Stimulated activated CD4-positive, alpha-beta T cell treated with anti-CD3 and anti-CD28 coated beads, Interleukin-4, amount 100 ng/mL, for 1 hour (primary cell): ENCODE data around the gene APBA1.

Experiments
- DNase-seq: peaks from one replicate; pipeline ENCODE4 v3.0.0-alpha.2; 2020

Gene APBA1

DNA sequence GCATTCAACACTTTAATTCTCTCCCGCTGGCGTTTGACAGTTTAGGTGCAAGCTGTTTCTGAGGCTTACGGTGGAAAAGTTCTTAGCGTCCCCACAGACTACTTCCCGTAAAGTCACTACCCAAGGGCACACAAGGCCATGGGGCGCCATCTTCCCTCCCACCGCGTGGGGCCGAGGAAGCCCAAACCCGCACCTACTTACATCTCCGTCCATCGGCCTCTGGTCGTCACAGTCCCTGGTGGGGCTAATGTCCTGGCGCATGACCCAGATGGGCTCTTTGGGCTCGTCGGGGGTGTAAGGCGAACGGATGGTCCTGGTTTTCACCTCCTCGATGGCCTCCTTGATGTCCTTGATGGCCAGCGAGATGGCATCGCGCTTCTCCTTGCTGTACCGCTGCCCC lies 156.4 kb downstream of the APBA1 start:
- DNase-seq = no peak

DNA sequence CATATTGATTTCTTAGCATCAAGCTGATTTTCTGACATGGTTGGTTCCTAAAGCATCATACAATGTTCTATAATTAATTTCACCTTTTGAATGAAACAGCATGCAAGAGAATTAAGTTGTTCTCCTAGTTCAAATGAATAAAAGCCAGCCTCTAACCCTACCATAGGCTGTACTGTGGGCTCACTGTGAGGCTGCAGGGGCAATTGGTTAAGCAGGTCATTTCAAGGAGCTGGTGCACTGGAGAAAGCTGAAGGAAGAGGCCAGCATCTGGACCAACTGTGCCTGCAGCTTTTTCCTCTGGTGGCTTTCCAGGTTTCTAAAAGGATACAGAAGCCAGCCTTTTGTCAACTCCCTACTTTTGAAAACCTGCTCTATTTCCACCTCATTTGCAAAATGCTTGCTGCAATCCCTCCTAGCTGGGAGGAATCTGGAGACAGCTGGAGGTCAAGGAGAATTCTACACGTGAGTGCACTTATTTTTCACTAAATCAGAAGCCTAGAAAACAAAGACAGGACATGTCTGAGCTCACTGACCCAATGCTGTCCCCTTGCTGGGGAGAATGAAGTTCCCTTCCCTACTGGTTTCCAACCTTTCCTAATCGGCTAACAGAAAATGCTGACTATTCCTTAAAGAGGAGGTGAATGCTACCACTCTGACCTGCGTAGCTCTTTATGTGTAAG lies 158.9 kb downstream of the APBA1 start:
- DNase-seq = no peak

DNA sequence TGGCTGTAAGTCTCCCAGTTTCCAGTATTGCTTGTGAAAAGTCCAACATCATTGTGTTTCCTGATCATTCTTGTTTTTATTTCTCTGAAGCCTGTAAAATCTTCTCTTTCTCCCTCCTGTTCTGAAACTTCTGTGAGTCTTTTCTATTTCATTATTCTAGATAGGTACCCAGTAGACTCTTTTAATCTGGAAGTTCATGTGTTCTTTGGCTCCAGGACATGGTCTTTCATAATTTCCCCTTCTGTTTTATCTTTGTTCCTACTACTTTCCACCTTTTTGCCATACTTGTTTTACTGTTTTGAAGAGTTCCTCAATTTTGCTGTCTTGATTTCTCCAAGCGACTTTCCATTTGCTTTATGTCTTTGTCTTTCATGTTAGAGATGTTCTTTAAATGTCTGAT lies 168.1 kb downstream of the APBA1 start:
- DNase-seq = no peak

DNA sequence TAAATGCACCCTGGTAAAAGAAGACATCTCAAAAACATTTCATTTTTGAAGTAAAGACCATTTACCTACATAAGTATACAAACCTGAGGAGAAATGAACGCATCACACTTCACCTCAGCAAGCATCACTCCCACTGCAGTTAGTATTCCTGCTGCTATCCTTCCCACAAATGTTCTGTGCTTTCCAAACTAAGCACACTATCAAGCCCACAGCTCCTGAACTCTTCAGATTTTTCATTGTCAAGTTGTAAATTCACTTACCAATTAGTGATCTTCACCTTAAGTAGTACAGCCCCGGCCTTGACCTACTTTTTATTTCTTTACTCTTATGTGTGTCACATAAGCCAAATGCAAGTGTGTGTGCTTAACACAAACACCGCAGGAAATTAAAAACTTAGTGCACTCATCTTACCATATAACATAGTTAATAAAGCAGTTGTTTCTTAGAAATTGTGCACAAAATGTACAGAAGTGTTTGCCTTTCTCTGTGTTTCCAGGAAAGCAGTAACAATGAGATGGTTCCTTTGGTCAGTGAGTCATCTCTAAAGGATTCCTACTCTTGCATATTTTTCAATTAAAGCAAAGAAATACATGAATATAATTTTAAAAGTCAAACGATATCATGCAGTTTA lies 169.4 kb downstream of the APBA1 start:
- DNase-seq = no peak

DNA sequence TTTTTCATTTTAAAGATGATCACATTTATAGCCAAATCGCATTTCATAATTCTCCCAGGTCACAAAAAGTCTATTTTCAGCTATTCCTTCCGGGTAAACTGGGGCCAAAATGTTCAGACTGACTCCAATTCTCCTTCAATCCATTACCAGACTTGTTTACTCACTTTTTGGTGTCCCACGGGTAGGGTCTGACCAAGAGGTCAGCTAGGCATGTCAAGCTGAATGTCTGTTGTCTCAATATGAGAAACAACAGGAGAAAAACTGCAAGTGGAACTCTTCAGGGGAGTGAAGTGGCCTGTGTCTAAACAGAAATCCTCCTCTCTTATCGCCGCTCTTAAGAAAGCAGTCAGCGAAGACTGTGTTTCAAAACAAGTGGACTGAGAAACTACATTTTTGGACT lies 171.3 kb downstream of the APBA1 start:
- no peak for DNase-seq

DNA sequence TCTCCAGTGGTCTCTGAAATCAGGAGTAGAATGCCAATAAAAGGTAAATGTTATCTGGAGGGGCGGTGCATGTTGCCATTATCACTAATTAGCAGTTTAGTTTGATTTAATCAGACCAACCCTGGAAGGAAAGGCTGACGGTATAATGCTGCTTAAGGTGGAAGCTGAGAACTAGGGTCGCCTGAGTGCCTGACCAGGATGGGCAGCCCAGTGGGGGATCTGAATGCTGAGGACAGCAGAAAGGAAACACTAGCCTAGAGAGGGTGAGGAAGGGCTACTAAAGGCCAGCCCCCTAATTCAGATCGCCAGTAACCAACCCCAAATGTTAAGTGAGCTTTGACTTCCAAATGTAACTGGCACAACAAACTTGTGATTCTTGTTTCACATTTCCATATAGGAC lies 172.2 kb downstream of the APBA1 start:
- DNase-seq = no peak

DNA sequence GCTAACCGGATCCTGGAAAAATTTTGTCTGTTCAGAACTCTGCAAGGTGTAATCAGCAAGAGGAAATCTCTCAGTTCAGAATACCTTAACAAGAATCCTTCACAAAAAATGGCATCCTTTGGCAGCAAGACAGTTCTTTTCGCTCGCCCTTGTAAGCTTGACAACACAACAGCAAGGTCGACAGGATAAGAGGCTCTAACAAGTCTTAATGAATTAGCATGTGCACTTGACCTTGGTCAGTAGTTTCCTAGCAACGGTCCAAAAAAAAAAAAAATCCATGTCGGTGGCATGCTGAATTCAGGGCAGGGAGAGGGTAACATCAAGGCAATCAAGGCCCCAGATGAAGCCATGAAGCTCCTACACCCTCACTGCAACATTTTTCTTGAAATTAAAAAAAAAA lies 172.8 kb downstream of the APBA1 start:
- no peak for DNase-seq

DNA sequence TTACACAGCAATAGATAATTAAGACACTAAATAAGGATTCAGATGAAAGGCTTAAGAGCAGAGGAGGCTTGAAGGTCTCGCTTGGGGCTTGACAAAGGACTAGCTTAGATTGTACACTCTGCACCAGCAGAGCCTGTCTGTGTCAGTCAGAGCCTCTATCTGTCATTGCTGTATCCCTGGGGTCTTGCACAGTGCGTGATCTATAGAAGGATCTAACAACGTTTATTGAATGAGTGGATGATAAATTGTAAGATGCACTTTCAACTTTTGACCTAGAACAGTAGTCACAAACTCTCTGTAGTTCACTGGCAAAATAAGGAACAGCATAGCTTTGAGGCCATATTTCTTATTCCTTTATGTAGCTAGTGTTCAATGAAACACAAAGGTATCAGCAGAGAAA lies 173.7 kb downstream of the APBA1 start:
- no peak for DNase-seq

DNA sequence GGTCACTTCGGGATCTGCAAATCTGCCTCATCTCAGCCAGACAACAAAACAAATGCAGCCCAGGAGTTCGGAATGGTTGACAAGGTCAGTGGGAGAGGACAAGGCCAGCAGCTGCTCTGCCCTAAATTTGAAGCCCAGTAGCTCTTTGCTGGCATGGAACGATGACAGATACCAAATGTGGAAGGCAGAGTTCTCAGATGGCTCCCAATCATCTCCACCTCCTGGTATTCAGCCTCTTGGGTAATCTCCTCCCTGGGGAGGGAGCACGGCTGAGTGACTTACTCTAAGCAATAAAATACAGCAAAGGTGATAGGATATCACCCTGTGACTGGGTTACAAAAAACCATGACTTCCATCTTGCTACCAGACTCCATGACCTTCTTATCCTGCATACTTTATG lies 174.4 kb downstream of the APBA1 start:
- DNase-seq = no peak

DNA sequence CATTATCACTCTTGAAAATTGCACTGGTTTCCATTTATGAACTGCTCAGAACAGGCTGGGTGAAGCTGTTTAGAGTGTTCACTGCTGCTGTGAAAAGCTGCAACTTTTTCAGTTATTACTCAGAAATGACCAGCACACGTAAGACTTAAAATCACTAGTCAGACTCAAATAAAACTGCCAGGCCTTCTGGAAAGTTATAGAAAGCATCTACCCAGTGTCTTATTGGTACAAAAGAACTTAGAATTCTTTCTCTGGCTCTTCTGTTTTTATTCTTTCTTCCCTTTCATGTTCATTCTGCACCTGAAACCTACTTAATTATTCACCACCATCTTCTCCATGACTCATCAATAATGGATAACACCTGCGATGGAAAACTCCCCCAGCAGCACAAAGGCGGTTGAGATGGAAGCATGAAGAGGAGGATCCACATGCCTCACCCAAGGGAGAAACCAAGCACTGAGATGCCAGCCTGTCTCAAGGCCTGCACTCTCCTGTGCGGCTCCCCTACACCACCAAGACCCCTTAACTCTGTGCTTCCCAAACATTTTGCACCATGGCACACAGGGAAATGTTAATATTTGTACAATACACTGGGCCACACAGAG lies 175.2 kb downstream of the APBA1 start:
- DNase-seq = no peak

DNA sequence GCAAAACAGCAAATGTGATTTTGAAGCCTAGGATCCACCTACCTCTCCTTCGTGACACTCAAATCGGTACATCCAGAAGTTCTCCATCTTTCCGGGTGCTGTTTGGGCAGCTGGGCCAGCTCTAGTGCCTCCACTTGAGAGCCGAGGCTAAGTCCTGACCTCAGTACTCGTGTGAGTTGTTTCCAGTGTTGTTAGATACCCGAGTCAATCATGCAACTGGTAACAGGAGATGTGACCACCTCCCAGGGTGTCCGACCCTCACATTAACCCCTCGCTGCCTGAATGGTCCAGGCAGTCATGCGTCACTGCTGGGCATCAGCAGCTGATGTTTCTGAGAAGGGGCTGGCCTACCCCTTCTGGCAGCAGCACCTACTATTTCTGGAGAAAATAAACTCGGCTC lies 176.9 kb downstream of the APBA1 start:
- no peak for DNase-seq

DNA sequence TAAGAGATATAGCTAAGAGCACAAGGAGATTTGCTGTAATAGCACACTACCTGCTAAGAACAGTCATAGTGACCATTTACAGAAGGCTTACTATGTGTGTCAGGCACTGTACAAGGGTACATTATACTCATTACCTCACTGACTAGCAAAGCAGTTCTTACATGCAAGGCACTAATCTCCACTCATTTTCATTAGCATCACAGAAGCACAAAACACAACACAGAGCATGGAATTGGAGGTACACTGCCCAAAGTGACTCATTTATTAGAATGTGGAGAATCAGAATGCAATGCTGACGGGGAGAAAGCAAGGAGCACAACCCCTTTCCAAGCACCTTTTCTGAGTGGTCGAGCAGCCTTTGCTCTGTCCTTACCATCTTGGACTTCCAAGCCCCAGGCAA lies 177.4 kb downstream of the APBA1 start:
- DNase-seq = no peak

DNA sequence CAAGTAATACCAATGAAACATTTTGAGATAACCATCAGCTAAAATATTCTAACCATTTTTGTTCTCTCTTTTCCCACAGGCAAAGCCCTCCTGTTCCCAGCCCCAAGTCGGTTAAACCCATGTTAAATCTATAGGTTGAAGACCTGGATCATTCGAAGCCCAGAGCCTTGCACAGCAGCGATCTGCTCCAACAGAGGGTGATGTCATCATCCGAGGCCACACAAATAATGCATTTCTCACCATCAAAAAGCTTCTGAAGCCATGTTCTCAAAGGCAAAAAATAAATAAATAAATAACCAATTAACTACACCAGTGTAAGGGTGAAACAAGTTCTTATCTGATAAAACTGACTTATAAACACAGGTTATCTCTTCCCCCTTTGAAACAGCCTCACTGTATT lies 178.0 kb downstream of the APBA1 start:
- DNase-seq = no peak

DNA sequence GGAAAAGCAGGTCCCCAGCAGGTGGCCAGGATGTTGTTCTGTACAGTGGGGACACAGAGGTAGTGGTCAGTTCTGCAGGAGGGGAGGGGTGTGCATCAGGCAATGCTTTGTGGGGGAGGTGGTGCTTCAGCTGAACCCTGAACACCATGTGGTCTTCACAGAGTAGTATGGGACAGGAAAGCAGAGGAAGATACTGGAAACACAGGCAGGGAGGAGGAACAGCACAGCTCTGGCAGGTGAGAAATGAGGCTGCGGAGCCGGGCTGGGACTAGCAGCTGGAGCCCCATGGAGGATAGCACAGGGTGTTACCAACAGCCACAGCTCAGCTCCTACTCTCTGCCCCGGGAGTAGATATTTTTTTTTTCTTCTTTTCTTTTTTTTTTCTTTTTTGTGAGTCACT lies 185.7 kb downstream of the APBA1 start:
- DNase-seq = no peak

DNA sequence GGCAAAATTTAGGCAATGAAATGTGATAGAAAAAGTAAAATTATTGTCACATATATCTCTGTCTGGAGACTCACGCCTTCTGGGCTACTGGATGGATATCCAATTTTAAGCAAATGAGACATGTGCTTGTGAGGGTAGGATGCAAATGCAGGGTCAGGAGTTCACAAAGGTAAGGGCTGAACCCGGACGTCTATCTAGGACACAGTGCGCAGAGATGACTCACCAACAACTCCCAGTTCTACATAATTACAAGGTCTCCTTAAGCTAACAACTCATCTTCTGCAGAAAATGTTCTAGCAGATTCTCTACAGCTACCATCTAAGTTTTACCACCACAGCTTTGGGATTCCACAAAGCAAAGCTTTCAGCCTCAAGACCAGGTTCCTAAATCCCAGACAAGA lies 186.7 kb downstream of the APBA1 start:
- DNase-seq = no peak

DNA sequence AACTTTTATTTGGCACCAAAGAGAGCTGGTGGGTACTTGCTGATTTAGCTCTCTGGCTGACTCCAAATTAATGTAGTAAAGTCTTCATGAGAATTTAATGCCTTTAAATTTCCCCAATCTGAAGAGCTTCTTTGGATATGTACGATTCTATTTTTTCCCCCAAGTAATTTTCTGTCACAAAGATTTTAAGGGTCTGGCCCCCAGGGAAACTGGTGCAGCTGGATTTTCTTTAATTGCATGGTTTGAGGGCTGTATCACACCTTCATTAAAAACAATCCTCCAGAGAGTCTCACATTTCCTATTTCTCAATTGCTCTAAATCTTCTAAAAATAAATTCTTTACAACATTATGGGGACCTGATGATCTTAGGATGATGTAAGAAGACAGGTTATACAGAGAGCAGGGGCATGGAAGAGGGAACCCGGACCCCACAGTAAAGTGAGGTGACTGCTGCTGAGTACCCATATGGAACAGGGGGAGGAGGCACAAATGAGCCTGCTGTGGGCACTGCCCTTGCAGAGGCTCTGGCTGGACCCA lies 188.2 kb downstream of the APBA1 start:
- no peak for DNase-seq

DNA sequence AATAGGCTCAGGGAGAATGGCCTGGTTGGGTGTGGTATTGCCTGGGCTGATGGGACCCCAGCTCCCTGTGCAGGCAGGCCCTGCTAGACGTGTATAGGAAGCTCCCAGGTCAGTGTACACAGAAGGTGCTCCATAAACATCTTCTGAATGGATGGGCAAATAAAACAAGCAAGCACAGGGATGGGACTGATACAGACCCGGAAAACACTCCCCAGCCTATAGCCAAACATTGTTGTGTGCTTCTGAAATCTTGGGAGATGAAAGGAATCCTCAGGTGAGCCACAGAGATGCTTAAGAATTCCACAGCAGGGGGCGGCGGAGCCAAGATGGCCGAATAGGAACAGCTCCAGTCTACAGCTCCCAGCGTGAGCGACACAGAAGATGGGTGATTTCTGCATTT lies 195.4 kb downstream of the APBA1 start:
- no peak for DNase-seq

DNA sequence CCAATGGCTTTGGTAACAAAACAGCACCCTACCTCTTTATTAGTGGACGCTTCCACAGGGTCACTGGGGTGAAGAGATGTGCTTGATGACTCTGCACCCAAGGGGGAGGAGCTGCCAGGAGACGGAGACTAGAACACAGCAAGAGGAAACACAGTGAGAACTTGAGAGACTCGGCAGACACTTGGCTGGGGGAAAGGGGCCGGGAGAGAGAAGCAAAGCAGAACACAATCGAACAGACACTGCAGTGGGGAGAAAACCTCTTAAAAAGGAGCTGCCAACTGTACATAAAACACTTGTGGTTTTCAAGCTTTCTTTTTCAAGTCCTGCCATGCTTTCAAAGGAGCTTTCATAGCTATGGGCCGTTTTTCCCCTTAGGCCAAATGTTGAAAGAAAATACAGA lies 196.2 kb downstream of the APBA1 start:
- no peak for DNase-seq

DNA sequence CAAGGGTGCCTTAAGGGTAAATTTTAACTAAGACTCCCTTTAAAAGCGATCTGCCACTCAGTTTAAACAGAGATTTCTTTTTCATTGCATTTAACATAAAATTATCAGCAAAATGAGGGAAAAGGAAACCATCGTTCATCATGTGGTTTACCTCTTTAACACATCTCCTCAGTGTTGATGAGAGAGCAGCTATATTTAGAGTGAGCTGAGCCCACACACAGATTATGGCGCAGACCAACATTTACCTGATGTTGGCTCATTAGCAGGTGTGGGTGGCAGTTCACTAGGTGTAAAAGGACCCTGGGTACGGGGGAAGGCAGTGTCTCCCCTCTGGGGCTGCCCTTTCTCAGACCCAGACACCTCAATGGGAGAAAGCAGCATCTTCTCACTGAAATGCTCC lies 197.3 kb downstream of the APBA1 start:
- no peak for DNase-seq

DNA sequence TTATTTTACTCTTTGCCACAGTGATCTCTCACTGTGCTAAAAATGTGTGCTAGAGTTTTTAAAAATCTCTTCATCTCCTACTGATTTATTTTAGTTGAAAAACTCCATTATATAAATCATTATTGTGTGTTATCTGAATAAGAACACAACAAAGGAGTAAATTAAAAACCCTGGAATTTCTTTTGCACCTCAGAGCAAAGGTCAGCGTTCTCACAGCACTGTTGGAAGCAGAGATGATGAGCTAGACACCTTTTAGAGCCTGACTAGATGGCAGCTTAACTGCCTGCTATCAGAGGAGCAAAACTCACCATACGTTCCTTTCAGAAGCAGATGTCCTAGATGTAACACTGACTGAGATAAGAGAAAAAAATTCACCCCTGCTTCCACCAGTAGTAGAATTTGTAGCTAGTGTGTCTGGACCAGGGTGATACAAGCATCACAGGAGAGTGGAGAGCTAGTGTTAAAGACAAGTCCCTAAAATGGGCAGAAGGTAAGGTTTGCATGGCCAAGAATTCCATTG lies 200.0 kb downstream of the APBA1 start:
- no peak for DNase-seq

DNA sequence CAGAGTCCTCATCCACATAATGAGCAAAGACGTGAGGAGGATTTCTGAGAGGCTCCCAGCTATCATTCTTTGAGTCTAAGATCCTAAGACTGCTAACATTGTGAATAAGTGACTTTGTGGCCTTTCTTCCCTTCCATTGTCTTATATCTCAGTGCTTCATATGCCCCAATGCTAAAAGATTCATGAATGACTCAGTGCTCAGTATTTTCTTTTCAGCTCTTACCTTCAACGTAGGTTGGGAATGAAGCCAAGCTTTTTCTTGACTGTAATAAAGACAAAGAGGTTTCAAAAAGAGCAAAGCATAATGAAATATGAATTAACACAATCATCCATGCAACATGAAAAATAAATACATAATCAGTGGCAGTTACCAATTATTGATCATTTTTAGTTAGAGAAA lies 200.7 kb downstream of the APBA1 start:
- no peak for DNase-seq

DNA sequence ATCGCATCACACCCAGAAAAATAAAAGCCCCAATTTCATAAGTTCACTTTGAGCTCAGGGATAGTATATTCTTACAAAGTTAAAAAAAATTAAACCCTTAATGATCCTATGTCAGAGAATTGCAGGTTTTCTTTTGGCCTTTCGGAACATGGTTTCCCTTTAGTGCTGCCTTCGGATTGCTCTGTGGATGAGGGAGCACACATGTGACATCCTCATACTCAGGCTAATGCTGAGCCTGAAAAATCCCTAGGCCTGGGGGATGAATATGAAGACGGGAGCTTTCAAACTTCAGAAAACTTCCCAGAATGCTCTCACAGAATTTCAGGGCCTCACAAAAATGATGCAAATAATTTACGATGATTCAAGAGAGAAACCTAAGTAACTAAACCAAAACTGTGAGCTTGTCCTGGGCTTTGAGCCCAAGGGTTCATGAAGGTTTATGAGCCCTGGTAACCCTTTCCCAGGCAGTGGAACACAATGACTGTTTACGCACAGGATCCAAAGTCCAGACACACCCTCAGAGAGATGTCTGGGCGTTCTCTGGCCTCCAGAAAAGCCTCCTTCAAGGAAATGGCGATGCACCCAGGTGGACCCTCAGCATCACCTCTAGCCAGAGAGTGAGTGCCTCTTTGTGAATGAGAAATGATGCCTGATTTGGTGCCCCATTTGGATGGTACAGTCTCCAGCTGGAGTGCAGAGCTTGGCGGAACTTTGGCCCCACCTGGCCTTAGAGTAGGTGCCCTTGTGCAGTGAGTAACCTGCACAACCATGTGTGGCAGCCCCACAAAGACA lies 201.8 kb downstream of the APBA1 start:
- DNase-seq = no peak

DNA sequence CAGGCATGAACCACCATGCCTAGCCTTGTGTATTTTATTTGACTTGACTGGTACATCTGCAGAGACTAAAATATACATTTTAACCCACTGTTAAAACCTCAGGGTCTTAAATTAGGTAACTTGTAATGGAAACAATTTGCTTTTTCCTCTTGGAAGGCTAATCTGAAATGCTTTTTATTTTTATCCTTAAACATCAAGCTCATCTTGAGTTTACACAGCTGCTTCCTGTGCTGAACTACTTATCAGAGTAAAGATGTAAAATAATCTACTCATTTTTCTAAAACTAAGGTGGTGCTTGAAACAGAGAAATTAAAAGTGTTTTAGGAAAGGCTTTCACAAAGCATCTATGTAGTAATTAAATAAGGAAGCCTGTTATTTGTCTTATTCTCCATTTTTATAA lies 203.0 kb downstream of the APBA1 start:
- no peak for DNase-seq
